Activated CD4-positive, alpha-beta memory T cell treated with anti-CD3 and anti-CD28 coated beads for 36 hours (primary cell): ENCODE measurements around the gene GPR107. TPM values are rescaled to one million over a fixed set of nuclear protein-coding genes. Genes with fewer than 3 reads are reported as not detected.
A peak's percentile ranks its signal among the peaks of the same experiment; 100 is the strongest.

Experiments
- CTCF ChIA-PET: fragments of 350-600 bp; sonication (Branson Sonifier 250); formaldehyde crosslinking; loops from one replicate; lab custom pipeline; 2021; ENCODE audit warnings: antibody characterized with exemption, inconsistent platforms; lab: Charles Lee
- POLR2A ChIA-PET: fragments of 350-600 bp; sonication (Branson Sonifier 250); formaldehyde crosslinking; loops from one replicate; lab custom pipeline; 2021; ENCODE audit warnings: antibody characterized with exemption; lab: Charles Lee
- DNase-seq: peaks from one replicate; pipeline ENCODE4 v3.0.0-alpha.2; 2020
- H3K27ac Mint-ChIP-seq: one replicate; pipeline ENCODE4 v1.8.0; 2021; ENCODE audit warnings: mixed read lengths
- H3K27me3 Mint-ChIP-seq: one replicate; pipeline ENCODE4 v1.8.0; 2021; ENCODE audit warnings: mixed read lengths
- H3K36me3 Mint-ChIP-seq: one replicate; pipeline ENCODE4 v1.8.0; 2021; ENCODE audit warnings: mixed read lengths
- H3K4me1 Mint-ChIP-seq: one replicate; pipeline ENCODE4 v1.8.0; 2021; ENCODE audit warnings: low read depth, mixed read lengths
- H3K4me3 Mint-ChIP-seq: one replicate; pipeline ENCODE4 v1.8.0; 2021; ENCODE audit warnings: mild to moderate bottlenecking, mixed read lengths
- H3K9me3 Mint-ChIP-seq: one replicate; pipeline ENCODE4 v1.8.0; 2021; ENCODE audit warnings: mixed read lengths
- intact Hi-C: fragments of 100-400 bp; cut with micrococcal nuclease; formaldehyde crosslinking; loops from one replicate; pipeline ENCODE4 v1.15.1; 2023
- total RNA-seq, 2 experiments: library from RNA; stranded (reverse); gene quantifications; one replicate each; pipeline ENCODE4 v1.2.3, GENCODE V29; 2021

GPR107 gene
- total RNA-seq, 2 experiments from 2014 or later = 20.7 to 22.8 TPM

GRCh38 chr9:130139251-130139650 is 85.5 kb downstream of the GPR107 start:
- ChIA-PET POLR2A (interaction anchor here (0.6 kb wide), 1 partner anchor 58 kb away, joined by 5 read pairs; no protein-coding TSS in a partner anchor), CTCF (no interaction called here)
- peaks cover 57% of the 10 kb centered on the region for H3K4me1 Mint-ChIP-seq
- H3K9me3 Mint-ChIP-seq = no peaks in the 10 kb centered on the region
- DNase-seq = no peak
- H3K27me3 Mint-ChIP-seq = peaks cover 6% of the 10 kb centered on the region
- intact Hi-C loops = no loop called here
- H3K27ac Mint-ChIP-seq = no peak overlapping the region
- no peak overlapping the region for H3K4me3 Mint-ChIP-seq
- peaks cover 26% of the 10 kb centered on the region for H3K36me3 Mint-ChIP-seq

DNA sequence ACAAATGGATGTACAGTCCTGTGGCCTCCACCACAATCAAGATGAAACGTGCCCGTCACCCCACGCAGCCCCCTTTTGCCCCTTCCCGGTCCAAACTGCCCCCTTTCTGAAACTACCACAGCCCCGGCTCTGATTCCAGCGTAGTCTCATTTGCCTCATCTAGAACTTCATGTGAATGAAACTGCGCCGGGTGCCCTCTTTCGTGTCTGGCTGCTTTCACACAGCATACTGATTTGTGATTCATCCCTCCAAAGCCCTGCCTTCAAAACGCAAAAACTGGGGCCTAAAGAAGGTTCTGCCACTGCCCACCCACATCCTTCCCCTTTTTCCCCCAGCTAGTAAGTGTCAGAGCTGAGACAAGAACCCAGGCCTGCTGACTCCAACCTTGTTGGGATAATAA is 87.0 kb downstream of the GPR107 start:
- DNase-seq = peak; percentile 65
- peak overlapping the region; percentile 81 for H3K27ac Mint-ChIP-seq
- peaks cover 18% of the 10 kb centered on the region for H3K36me3 Mint-ChIP-seq
- no peak overlapping the region for H3K4me3 Mint-ChIP-seq
- intact Hi-C loops = no loop called here
- POLR2A ChIA-PET = interaction anchor here (1.0 kb wide), 1 partner anchor 11 kb away, joined by 3 read pairs; no protein-coding TSS in a partner anchor
- CTCF ChIA-PET = interaction anchor here (0.7 kb wide), 1 partner anchor 95 kb away, joined by 4 read pairs; no protein-coding TSS in a partner anchor
- no peaks in the 10 kb centered on the region for H3K9me3 Mint-ChIP-seq
- H3K27me3 Mint-ChIP-seq = peaks cover 17% of the 10 kb centered on the region
- peaks cover 60% of the 10 kb centered on the region for H3K4me1 Mint-ChIP-seq

- H3K36me3 Mint-ChIP-seq = peaks cover 4% of the 10 kb centered on the region
- peaks cover 57% of the 10 kb centered on the region for H3K4me1 Mint-ChIP-seq
- H3K4me3 Mint-ChIP-seq = no peak overlapping the region
- ChIA-PET CTCF (no interaction called here), POLR2A (no interaction called here)
- intact Hi-C loops = no loop called here
- no peaks in the 10 kb centered on the region for H3K9me3 Mint-ChIP-seq
- H3K27ac Mint-ChIP-seq = no peak overlapping the region
- H3K27me3 Mint-ChIP-seq = peaks cover 24% of the 10 kb centered on the region
- no peak for DNase-seq
These were observed 88.3 kb downstream of the GPR107 start for GRCh38 chr9:130142056-130142455.

DNA sequence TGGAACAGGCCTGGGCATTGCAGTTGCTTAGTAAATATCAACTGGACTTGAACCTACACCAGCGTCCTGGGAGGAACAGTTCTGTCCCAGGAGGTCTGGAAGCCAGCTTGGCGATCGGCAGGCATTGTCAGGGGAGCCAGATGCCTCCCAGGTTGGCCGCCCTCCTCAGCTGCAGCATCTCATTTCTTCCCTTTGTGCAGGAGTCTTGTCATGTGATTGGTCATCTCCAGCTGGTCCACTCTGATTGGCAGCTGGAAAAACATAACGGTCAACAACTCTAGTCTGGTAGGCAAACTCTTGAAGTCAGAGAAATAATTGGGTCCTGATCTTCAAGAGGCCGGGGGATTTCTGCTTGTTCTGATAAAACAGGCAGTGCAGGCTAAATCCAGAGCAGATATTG is 88.9 kb downstream of the GPR107 start:
- no peak for DNase-seq
- ChIA-PET POLR2A (no interaction called here), CTCF (interaction anchor here (0.8 kb wide), 1 partner anchor 35 kb away, joined by 3 read pairs; no protein-coding TSS in a partner anchor)
- Mint-ChIP-seq H3K27me3 (peaks cover 27% of the 10 kb centered on the region), H3K4me1 (peaks cover 55% of the 10 kb centered on the region), H3K9me3 (no peaks in the 10 kb centered on the region), H3K36me3 (no peaks in the 10 kb centered on the region), H3K4me3 (no peak overlapping the region), H3K27ac (no peak overlapping the region)
- intact Hi-C loops = no loop called here

DNA sequence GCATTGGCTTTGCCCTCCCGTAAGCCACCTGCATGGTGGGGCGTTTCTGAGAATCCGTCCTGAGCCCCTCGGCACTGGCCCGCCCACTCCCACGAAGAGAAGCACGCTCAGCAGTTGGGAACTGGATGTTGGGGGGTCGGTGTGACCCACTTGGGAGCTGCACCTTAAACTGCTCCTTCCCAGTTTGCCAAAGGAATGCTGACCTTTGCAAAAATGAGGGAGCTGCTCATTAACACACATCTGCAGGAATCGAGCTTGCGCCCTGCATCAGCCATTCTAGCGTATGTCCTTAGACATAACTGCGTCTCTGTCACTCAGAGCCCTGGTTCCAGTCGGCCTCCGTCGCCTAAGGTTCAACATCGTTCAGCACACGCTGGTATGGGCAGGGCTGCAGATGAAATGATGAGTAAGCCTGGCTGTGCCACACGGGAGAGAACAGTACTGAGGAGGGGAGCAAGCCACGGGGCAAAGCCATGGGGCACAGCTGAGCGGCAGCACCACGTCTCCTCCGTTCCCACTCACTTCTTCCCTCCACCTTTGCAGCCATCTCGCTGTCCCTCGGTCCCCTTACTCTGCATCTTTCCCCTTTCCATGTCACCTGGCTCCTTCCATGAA is 89.7 kb downstream of the GPR107 start:
- no peak overlapping the region for H3K27ac Mint-ChIP-seq
- ChIA-PET CTCF (interaction anchor here (0.8 kb wide), 1 partner anchor 36 kb away, joined by 3 read pairs; no protein-coding TSS in a partner anchor), POLR2A (no interaction called here)
- no peak for DNase-seq
- peaks cover 31% of the 10 kb centered on the region for H3K27me3 Mint-ChIP-seq
- no peak overlapping the region for H3K4me3 Mint-ChIP-seq
- H3K36me3 Mint-ChIP-seq = no peaks in the 10 kb centered on the region
- peaks cover 47% of the 10 kb centered on the region for H3K4me1 Mint-ChIP-seq
- no peaks in the 10 kb centered on the region for H3K9me3 Mint-ChIP-seq
- intact Hi-C loops = no loop called here

- POLR2A ChIA-PET = interaction anchor here (0.7 kb wide), 1 partner anchor 10 kb away, joined by 3 read pairs; no protein-coding TSS in a partner anchor
- Mint-ChIP-seq H3K4me1 (peaks cover 42% of the 10 kb centered on the region), H3K4me3 (no peak overlapping the region), H3K27me3 (peaks cover 31% of the 10 kb centered on the region), H3K36me3 (no peaks in the 10 kb centered on the region), H3K27ac (no peak overlapping the region), H3K9me3 (no peaks in the 10 kb centered on the region)
- no peak for DNase-seq
- CTCF ChIA-PET = interaction anchor here (0.6 to 0.8 kb wide), 2 partner anchors 360 to 612 kb away, joined by 3 to 5 read pairs; no protein-coding TSS in a partner anchor
- intact Hi-C loops = no loop called here
These were observed 90.3 kb downstream of the GPR107 start for GRCh38 chr9:130143958-130144366.

GRCh38 chr9:130144703-130145102 is 91.0 kb downstream of the GPR107 start:
- DNase-seq = no peak
- H3K4me3 Mint-ChIP-seq = no peak overlapping the region
- intact Hi-C loops = no loop called here
- ChIA-PET CTCF (interaction anchor here (0.6 to 2.4 kb wide), 3 partner anchors 16 to 612 kb away, joined by 3 to 9 read pairs (median 5); no protein-coding TSS in a partner anchor), POLR2A (interaction anchor here (0.7 kb wide), 1 partner anchor 10 kb away, joined by 3 read pairs; no protein-coding TSS in a partner anchor)
- H3K27ac Mint-ChIP-seq = no peak overlapping the region
- peaks cover 36% of the 10 kb centered on the region for H3K4me1 Mint-ChIP-seq
- no peaks in the 10 kb centered on the region for H3K36me3 Mint-ChIP-seq
- peaks cover 31% of the 10 kb centered on the region for H3K27me3 Mint-ChIP-seq
- no peaks in the 10 kb centered on the region for H3K9me3 Mint-ChIP-seq

DNA sequence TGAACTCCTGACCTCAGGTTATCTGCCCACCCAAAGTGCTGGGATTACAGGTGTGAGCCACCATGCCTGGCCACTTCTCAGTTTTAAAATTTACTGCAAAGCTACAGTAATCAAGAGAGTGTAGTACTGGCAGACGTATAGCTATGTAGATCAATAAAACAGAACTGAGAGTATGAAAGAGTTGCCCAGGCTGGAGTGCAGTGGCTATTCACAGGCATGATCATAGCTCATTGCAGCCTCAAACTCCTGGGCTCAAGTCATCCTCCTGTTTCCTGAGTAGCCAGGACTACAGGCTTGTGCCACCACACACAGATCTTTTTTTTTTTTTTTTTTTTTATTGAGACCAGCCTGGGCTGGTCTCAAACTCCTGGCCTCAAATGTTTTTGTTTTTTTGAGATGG is 92.0 kb downstream of the GPR107 start:
- no peak overlapping the region for H3K4me3 Mint-ChIP-seq
- H3K4me1 Mint-ChIP-seq = peaks cover 26% of the 10 kb centered on the region
- H3K9me3 Mint-ChIP-seq = no peaks in the 10 kb centered on the region
- intact Hi-C loops = no loop called here
- no peak for DNase-seq
- ChIA-PET POLR2A (no interaction called here), CTCF (interaction anchor here (0.7 to 2.4 kb wide), 3 partner anchors 17 to 359 kb away, joined by 4 to 9 read pairs (median 5); no protein-coding TSS in a partner anchor)
- peaks cover 31% of the 10 kb centered on the region for H3K27me3 Mint-ChIP-seq
- no peaks in the 10 kb centered on the region for H3K36me3 Mint-ChIP-seq
- no peak overlapping the region for H3K27ac Mint-ChIP-seq

DNA sequence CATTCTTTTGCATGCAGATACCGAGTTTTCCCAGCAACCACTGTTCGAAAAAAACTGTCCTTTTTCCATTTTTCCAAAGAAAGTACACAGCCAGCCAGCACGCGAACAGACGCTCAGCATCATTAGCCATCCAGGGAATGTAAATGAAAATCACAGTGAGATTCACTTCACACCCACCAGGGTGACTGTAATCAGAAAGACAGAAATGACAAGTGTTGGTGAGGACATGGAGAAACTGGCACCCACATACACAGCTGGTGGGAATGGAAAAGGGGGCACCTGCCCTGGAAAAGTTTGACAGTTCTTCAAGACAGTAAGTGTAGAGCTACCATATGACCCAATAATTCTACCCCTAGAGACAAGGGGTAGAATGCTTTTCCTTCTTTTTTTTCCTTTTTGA is 93.5 kb downstream of the GPR107 start:
- no peak overlapping the region for H3K4me3 Mint-ChIP-seq
- CTCF ChIA-PET = interaction anchor here (0.7 to 2.4 kb wide), 3 partner anchors 18 to 442 kb away, joined by 3 to 9 read pairs (median 4); no protein-coding TSS in a partner anchor
- peaks cover 31% of the 10 kb centered on the region for H3K27me3 Mint-ChIP-seq
- peaks cover 15% of the 10 kb centered on the region for H3K4me1 Mint-ChIP-seq
- no peaks in the 10 kb centered on the region for H3K9me3 Mint-ChIP-seq
- no peaks in the 10 kb centered on the region for H3K36me3 Mint-ChIP-seq
- no peak overlapping the region for H3K27ac Mint-ChIP-seq
- no peak for DNase-seq
- POLR2A ChIA-PET = no interaction called here
- intact Hi-C loops = no loop called here

- peaks cover 15% of the 10 kb centered on the region for H3K4me1 Mint-ChIP-seq
- DNase-seq = no peak
These were observed 94.2 kb downstream of the GPR107 start for GRCh38 chr9:130147910-130148309.

GRCh38 chr9:130149031-130149430 is 95.3 kb downstream of the GPR107 start:
- no peak overlapping the region for H3K27ac Mint-ChIP-seq
- no peaks in the 10 kb centered on the region for H3K9me3 Mint-ChIP-seq
- DNase-seq = no peak
- peaks cover 27% of the 10 kb centered on the region for H3K27me3 Mint-ChIP-seq
- intact Hi-C loops = no loop called here
- POLR2A ChIA-PET = no interaction called here
- no peak overlapping the region for H3K4me3 Mint-ChIP-seq
- CTCF ChIA-PET = interaction anchor here (0.6 to 1.6 kb wide), 2 partner anchors 42 to 185 kb away, joined by 4 read pairs; no protein-coding TSS in a partner anchor
- H3K36me3 Mint-ChIP-seq = no peaks in the 10 kb centered on the region
- H3K4me1 Mint-ChIP-seq = peaks cover 9% of the 10 kb centered on the region

More at GRCh38 chr9:130147910-130148309, 94.2 kb downstream of the GPR107 start:
- CTCF ChIA-PET = interaction anchor here (1.6 kb wide), 1 partner anchor 41 kb away, joined by 4 read pairs; no protein-coding TSS in a partner anchor
- Mint-ChIP-seq H3K4me3 (no peak overlapping the region), H3K9me3 (no peaks in the 10 kb centered on the region), H3K27me3 (peaks cover 31% of the 10 kb centered on the region), H3K36me3 (no peaks in the 10 kb centered on the region), H3K27ac (no peak overlapping the region)
- intact Hi-C loops = no loop called here
- POLR2A ChIA-PET = no interaction called here

GRCh38 chr9:130149654-130150286 is 96.1 kb downstream of the GPR107 start:
- Mint-ChIP-seq H3K4me3 (no peak overlapping the region), H3K4me1 (peaks cover 4% of the 10 kb centered on the region), H3K27me3 (peaks cover 22% of the 10 kb centered on the region), H3K27ac (no peak overlapping the region), H3K9me3 (no peaks in the 10 kb centered on the region), H3K36me3 (no peaks in the 10 kb centered on the region)
- ChIA-PET CTCF (interaction anchor here (0.6 kb wide), 2 partner anchors 184 to 965 kb away, joined by 3 to 4 read pairs; no protein-coding TSS in a partner anchor), POLR2A (no interaction called here)
- intact Hi-C loops = no loop called here
- DNase-seq = no peak
